HepG2 (cell line): ENCODE data around the gene SYNE1. TPM values are rescaled to one million over a fixed set of nuclear protein-coding genes. Genes with fewer than 3 reads are reported as not detected.

Experiments used
- ATAC-seq: fragments of 200-7000 bp; cut with Tn5 transposase; 3 replicates; pipeline ENCODE4 v1.9.1; 2020; ENCODE audit warnings: mild to moderate bottlenecking, moderate library complexity
- BruUV-seq: library from RNA; stranded (reverse); fragments of 400-500 nt; replicated peaks from 2 replicates; lab custom pipeline; 2021; lab: Mats Ljungman, UMichigan
- CTCF ChIA-PET: fragments of 300-600 bp; formaldehyde crosslinking; extraction: SDS; loops from one replicate; lab custom pipeline; 2021; ENCODE audit warnings: low total read pairs, inconsistent platforms, low intra/inter-chr PET ratio; lab: Yijun Ruan, JAX
- POLR2A ChIA-PET: fragments of 350-600 bp; sonication (Branson Sonifier 250); formaldehyde crosslinking; loops from one replicate; lab custom pipeline; 2020; ENCODE audit warnings: antibody characterized with exemption, inconsistent platforms; lab: Yijun Ruan, JAX
- DNase-seq: peaks from one replicate; pipeline ENCODE4 v3.0.0-alpha.2; 2015; ENCODE audit warnings: low spot score
- FAIRE-seq: peaks from 3 replicates; lab custom pipeline; 2011; peaks lifted over from hg19 to GRCh38; lab: Jason Lieb, UNC
- H2AFZ ChIP-seq: one replicate; pipeline ENCODE4 v1.6.1; 2011; ENCODE audit warnings: low read length, inconsistent platforms
- H3K27ac ChIP-seq: fragments of 300-600 bp; 3 replicates; pipeline ENCODE4 v1.8.0; 2011; ENCODE audit warnings: mixed run types, mild to moderate bottlenecking, mixed read lengths, low read length, inconsistent platforms; ENCODE audit not compliant: insufficient read depth; ENCODE audit errors: extremely low read length
- H3K27me3 ChIP-seq, 2 experiments: fragments of 200-600 bp in 1 of 2; 2 replicates in 1 of 2; 3 replicates in 1 of 2; pipeline versions ENCODE4 v1.6.0 to v1.8.0; 2011; ENCODE audit warnings: low read length in 2 of 2, mild to moderate bottlenecking in 2 of 2, moderate library complexity in 2 of 2, inconsistent platforms in 1 of 2; ENCODE audit not compliant: insufficient read depth in 2 of 2, control insufficient read depth in 1 of 2
- H3K36me3 ChIP-seq, 2 experiments: fragments of 200-600 bp in 1 of 2; replicated peaks in 1 of 2; 2 replicates in 1 of 2; 3 replicates in 1 of 2; pipeline versions ENCODE4 v1.5.1 to v1.8.0; 2011; ENCODE audit warnings: low read length in 2 of 2, inconsistent platforms in 1 of 2; ENCODE audit not compliant: insufficient read depth in 2 of 2, control insufficient read depth in 1 of 2
- H3K4me1 ChIP-seq: 2 replicates; pipeline ENCODE4 v1.5.1; 2012; ENCODE audit warnings: low read length, inconsistent platforms; ENCODE audit not compliant: insufficient read depth
- H3K4me2 ChIP-seq: 2 replicates; pipeline ENCODE4 v1.6.0; 2011; ENCODE audit warnings: low read depth, low read length, inconsistent platforms
- H3K4me3 ChIP-seq, 3 experiments: fragments of 200-600 bp in 1 of 3; sonication (generic), shearing (Covaris generic) in 1 of 3; replicated peaks in 1 of 3; 2 replicates each; pipeline ENCODE4 v1.5.1; 2011 to 2016; ENCODE audit warnings: low read length in 3 of 3, inconsistent platforms in 2 of 3, low read depth in 2 of 3, mild to moderate bottlenecking in 2 of 3, control low read depth in 1 of 3, mixed read lengths in 1 of 3; ENCODE audit not compliant: insufficient read depth in 1 of 3
- H3K79me2 ChIP-seq: one replicate; pipeline ENCODE4 v1.6.1; 2011; ENCODE audit warnings: low read length, inconsistent platforms; ENCODE audit not compliant: insufficient read depth
- H3K9ac ChIP-seq: 2 replicates; pipeline ENCODE4 v1.6.0; 2011; ENCODE audit warnings: mild to moderate bottlenecking, low read depth, low read length, inconsistent platforms; ENCODE audit not compliant: insufficient read depth
- H3K9me3 ChIP-seq: 2 replicates; pipeline ENCODE4 v1.5.1; 2012; ENCODE audit warnings: mild to moderate bottlenecking, low read length
- H4K20me1 ChIP-seq: 2 replicates; pipeline ENCODE4 v1.6.0; 2011; ENCODE audit warnings: inconsistent platforms, mild to moderate bottlenecking, low read length, moderate library complexity; ENCODE audit not compliant: insufficient read depth
- FOSL2 ChIP-seq: sonication (generic); formaldehyde crosslinking; IDR thresholded peaks from 2 replicates; pipeline ENCODE4 v1.4.0; 2020; ENCODE audit warnings: missing genetic modification reagents
- GATAD2A ChIP-seq: IDR thresholded peaks from 2 replicates; pipeline ENCODE4 v1.6.1; 2016
- NFIC ChIP-seq: IDR thresholded peaks from 2 replicates; pipeline ENCODE4 v1.6.1; 2012; ENCODE audit warnings: mild to moderate bottlenecking, low read length, inconsistent platforms
- REL ChIP-seq: sonication (generic); formaldehyde crosslinking; conservative IDR thresholded peaks from 2 replicates; pipeline ENCODE4 v1.8.0; 2022; ENCODE audit warnings: mild to moderate bottlenecking, missing genetic modification reagents, moderate library complexity
- SATB2 ChIP-seq: sonication (generic); formaldehyde crosslinking; IDR thresholded peaks from 2 replicates; pipeline ENCODE4 v1.5.0; 2020; ENCODE audit warnings: missing genetic modification reagents
- ZFP62 ChIP-seq: sonication (generic); formaldehyde crosslinking; IDR thresholded peaks from 2 replicates; pipeline ENCODE4 v1.4.0; 2020; ENCODE audit warnings: missing genetic modification reagents
- ZNF235 ChIP-seq: sonication (generic); formaldehyde crosslinking; IDR thresholded peaks from 2 replicates; pipeline ENCODE4 v1.8.1; 2023; ENCODE audit warnings: mild to moderate bottlenecking, missing genetic modification reagents, borderline replicate concordance
- in situ Hi-C: cut with HindIII; loops from 2 replicates; pipeline ENCODE4 v1.10.0; 2017; ENCODE audit warnings: low pct_unique_long_range_greater_than_20kb; ENCODE audit not compliant: extremely low pct_ligation_motif_present
- intact Hi-C: fragments of 100-400 bp; cut with micrococcal nuclease; formaldehyde crosslinking; loops from one replicate; pipeline ENCODE4 v1.10.0; 2022; ENCODE audit not compliant: unreplicated experiment
- polyA plus RNA-seq, 8 experiments: library from polyadenylated mRNA; depleted of rRNA in 3 of 8; stranded (reverse) in 7 of 8; unstranded in 1 of 8; fragments of >200 nt; fragmentation: Illumina TruSeq in 4 of 8; extraction: Trizol in 4 of 8; gene quantifications; 2 replicates each; pipeline versions ENCODE4 v1.2.1 to v1.2.3, GENCODE V29; 2011 to 2016; ENCODE audit warnings: low read depth in 4 of 8, missing spikeins in 1 of 8, mixed read lengths in 1 of 8; ENCODE audit not compliant: insufficient read depth in 1 of 8
- total RNA-seq, 5 experiments: library from RNA; depleted of rRNA; stranded (reverse); fragments of >200 nt; fragmentation: Illumina TruSeq; extraction: Trizol; gene quantifications; 2 replicates each; pipeline ENCODE4 v1.2.3, GENCODE V29; 2016; ENCODE audit warnings: low read depth in 1 of 5
- TF ChIP-seq, protein P1 (sequence below): sonication (generic); formaldehyde crosslinking; IDR thresholded peaks from 2 replicates; pipeline ENCODE4 v1.5.0; 2020; ENCODE audit warnings: mild to moderate bottlenecking, missing genetic modification reagents, borderline replicate concordance
- TF ChIP-seq, protein P2 (sequence below), 2 experiments: sonication (generic) in 1 of 2; formaldehyde crosslinking in 1 of 2; IDR thresholded peaks; 2 replicates each; pipeline versions ENCODE4 v1.6.1 to v1.9.0; 2014 to 2022; ENCODE audit warnings: antibody characterized with exemption in 1 of 2, borderline replicate concordance in 1 of 2, inconsistent platforms in 1 of 2, low read depth in 1 of 2, missing genetic modification reagents in 1 of 2
- TF ChIP-seq, protein P3 (sequence below): sonication (generic); formaldehyde crosslinking; IDR thresholded peaks from 2 replicates; pipeline ENCODE4 v1.5.0; 2020; ENCODE audit warnings: mild to moderate bottlenecking, missing genetic modification reagents

The SYNE1 gene
- total and polyA plus RNA-seq, 2 of the 13 experiments (the other 11 are each of a cell fraction or from before 2014, with no cell fraction given): 5.5 to 15.9 TPM

DNA sequence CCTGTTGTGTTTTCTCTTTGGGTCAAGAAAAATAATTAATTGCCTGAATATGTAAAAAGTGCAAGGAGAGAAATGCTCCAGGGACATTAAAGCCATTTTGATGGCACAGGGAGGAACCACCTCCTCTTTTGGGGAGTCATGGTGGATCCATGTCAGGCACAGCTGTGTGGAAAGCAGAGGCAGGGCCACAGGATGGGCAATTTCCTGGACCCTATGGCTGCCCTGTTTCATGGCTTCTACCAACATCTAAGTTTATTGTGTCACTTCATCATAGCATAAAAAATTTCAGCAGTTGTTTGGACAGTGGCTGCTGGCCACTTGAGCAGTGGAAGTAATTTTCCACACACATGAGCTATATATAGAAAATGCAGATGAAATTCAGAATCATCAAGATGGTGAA lies 238.2 kb downstream of the SYNE1 start:
- H4K20me1 ChIP-seq: no peaks in the 10 kb centered on the region
- no peaks in the 10 kb centered on the region for H3K36me3 ChIP-seq
- no peak for FAIRE-seq
- POLR2A ChIA-PET: no interaction called here
- H3K9ac ChIP-seq: no peak overlapping the region
- no peak for DNase-seq
- CTCF ChIA-PET: no interaction called here
- no peaks in the 10 kb centered on the region for H3K9me3 ChIP-seq
- H2AFZ ChIP-seq: no peak overlapping the region
- no TSS peak for BruUV-seq
- H3K27ac ChIP-seq: no peak overlapping the region
- ATAC-seq: no peak
- TF ChIP-seq, protein P1, sequence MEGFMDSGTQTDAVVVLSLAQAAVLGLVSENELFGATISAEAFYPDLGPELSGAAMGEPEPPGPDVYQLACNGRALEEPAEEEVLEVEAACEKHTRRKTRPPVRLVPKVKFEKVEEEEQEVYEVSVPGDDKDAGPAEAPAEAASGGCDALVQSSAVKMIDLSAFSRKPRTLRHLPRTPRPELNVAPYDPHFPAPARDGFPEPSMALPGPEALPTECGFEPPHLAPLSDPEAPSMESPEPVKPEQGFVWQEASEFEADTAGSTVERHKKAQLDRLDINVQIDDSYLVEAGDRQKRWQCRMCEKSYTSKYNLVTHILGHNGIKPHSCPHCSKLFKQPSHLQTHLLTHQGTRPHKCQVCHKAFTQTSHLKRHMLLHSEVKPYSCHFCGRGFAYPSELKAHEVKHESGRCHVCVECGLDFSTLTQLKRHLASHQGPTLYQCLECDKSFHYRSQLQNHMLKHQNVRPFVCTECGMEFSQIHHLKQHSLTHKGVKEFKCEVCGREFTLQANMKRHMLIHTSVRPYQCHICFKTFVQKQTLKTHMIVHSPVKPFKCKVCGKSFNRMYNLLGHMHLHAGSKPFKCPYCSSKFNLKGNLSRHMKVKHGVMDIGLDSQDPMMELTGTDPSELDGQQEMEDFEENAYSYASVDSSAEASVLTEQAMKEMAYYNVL (CRISPR knock-in tag): no peak
- no peak for TF ChIP-seq NFIC
- TF ChIP-seq, protein P2, sequence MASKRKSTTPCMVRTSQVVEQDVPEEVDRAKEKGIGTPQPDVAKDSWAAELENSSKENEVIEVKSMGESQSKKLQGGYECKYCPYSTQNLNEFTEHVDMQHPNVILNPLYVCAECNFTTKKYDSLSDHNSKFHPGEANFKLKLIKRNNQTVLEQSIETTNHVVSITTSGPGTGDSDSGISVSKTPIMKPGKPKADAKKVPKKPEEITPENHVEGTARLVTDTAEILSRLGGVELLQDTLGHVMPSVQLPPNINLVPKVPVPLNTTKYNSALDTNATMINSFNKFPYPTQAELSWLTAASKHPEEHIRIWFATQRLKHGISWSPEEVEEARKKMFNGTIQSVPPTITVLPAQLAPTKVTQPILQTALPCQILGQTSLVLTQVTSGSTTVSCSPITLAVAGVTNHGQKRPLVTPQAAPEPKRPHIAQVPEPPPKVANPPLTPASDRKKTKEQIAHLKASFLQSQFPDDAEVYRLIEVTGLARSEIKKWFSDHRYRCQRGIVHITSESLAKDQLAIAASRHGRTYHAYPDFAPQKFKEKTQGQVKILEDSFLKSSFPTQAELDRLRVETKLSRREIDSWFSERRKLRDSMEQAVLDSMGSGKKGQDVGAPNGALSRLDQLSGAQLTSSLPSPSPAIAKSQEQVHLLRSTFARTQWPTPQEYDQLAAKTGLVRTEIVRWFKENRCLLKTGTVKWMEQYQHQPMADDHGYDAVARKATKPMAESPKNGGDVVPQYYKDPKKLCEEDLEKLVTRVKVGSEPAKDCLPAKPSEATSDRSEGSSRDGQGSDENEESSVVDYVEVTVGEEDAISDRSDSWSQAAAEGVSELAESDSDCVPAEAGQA (IDR thresholded peaks at IDR 0.05; ENCODE audit: low read depth): no peak
- TF ChIP-seq, protein P2 (CRISPR knock-in tag; IDR thresholded peaks at IDR 0.05; ENCODE audit: borderline replicate concordance): no peak
- no peak for TF ChIP-seq GATAD2A (CRISPR knock-in tag)
- TF ChIP-seq SATB2 (CRISPR knock-in tag): no peak
- no peak for TF ChIP-seq FOSL2 (CRISPR knock-in tag)
- TF ChIP-seq, protein P3, sequence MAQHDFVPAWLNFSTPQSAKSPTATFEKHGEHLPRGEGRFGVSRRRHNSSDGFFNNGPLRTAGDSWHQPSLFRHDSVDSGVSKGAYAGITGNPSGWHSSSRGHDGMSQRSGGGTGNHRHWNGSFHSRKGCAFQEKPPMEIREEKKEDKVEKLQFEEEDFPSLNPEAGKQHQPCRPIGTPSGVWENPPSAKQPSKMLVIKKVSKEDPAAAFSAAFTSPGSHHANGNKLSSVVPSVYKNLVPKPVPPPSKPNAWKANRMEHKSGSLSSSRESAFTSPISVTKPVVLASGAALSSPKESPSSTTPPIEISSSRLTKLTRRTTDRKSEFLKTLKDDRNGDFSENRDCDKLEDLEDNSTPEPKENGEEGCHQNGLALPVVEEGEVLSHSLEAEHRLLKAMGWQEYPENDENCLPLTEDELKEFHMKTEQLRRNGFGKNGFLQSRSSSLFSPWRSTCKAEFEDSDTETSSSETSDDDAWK (CRISPR knock-in tag): no peak
- no peak for TF ChIP-seq ZFP62 (CRISPR knock-in tag)
- no peak for TF ChIP-seq REL
- TF ChIP-seq ZNF235 (CRISPR knock-in tag): no peak
- no peaks in the 10 kb centered on the region for H3K79me2 ChIP-seq
- in situ Hi-C loops (no loop called here), intact Hi-C loops (no loop called here)
- no peak overlapping the region for H3K4me3 ChIP-seq
- no peaks in the 10 kb centered on the region for H3K4me1 ChIP-seq
- no peaks in the 10 kb centered on the region for H3K27me3 ChIP-seq
- no peak overlapping the region for H3K4me2 ChIP-seq
